ENCODE measurements around the gene FGF10.

FGF10 gene

GRCh38 chr5:44387921-44388320, 1.3 kb downstream of the FGF10 start:
- Histone ChIP-seq H3K4me3 (ENCODE audit: low read depth in 1 of 5, low read length in 5 of 5) (peak overlapping the region; percentile 69 to 88 (median 81)), H3K27me3 (ENCODE audit: control insufficient read depth in 5 of 5, insufficient read depth in 4 of 5, low read length in 5 of 5) (peaks cover 0 to 15% (median 13%) of the 10 kb centered on the region in 5 donors), H3K9ac (ENCODE audit: low read length in 5 of 5) (peak overlapping the region in 2 of 5 donors; percentile 52 to 73)

GRCh38 chr5:44387406-44387805, 1.8 kb downstream of the FGF10 start:
- H3K27me3 ChIP-seq (ENCODE audit: control insufficient read depth in 5 of 5, insufficient read depth in 4 of 5, low read length in 5 of 5): peaks cover 0 to 15% (median 13%) of the 10 kb centered on the region in 5 donors
- H3K9me3 ChIP-seq (ENCODE audit: control insufficient read depth in 5 of 5, low read length in 5 of 5): no peaks in the 10 kb centered on the region
- H3K36me3 ChIP-seq (ENCODE audit: control insufficient read depth in 5 of 5, insufficient read depth in 5 of 5, low read length in 5 of 5): no peaks in the 10 kb centered on the region
- H3K27ac ChIP-seq (ENCODE audit: low read depth, low read length): peak overlapping the region; percentile 4
- H3K4me1 ChIP-seq (ENCODE audit: control insufficient read depth in 5 of 5, insufficient read depth in 5 of 5, low read length in 5 of 5): peaks cover 0 to 22% (median 20%) of the 10 kb centered on the region in 5 donors
- H3K4me3 ChIP-seq (ENCODE audit: low read depth in 1 of 5, low read length in 5 of 5): peak overlapping the region; percentile 69 to 88 (median 81)
- H3K9ac ChIP-seq (ENCODE audit: low read length in 5 of 5): no peak overlapping the region

More at GRCh38 chr5:44387921-44388320, 1.3 kb downstream of the FGF10 start:
- Histone ChIP-seq H3K36me3 (ENCODE audit: control insufficient read depth in 5 of 5, insufficient read depth in 5 of 5, low read length in 5 of 5) (no peaks in the 10 kb centered on the region), H3K4me1 (ENCODE audit: control insufficient read depth in 5 of 5, insufficient read depth in 5 of 5, low read length in 5 of 5) (peaks cover 0 to 22% (median 20%) of the 10 kb centered on the region in 5 donors), H3K27ac (ENCODE audit: low read depth, low read length) (peak overlapping the region; percentile 72), H3K9me3 (ENCODE audit: control insufficient read depth in 5 of 5, low read length in 5 of 5) (no peaks in the 10 kb centered on the region)

- H3K4me3 ChIP-seq (ENCODE audit: low read depth in 1 of 5, low read length in 5 of 5): peak overlapping the region; percentile 25 to 86 (median 38)
- H3K27ac ChIP-seq (ENCODE audit: low read depth, low read length): peak overlapping the region; percentile 48
- no peaks in the 10 kb centered on the region for H3K9me3 ChIP-seq (ENCODE audit: control insufficient read depth in 5 of 5, low read length in 5 of 5)
- H3K27me3 ChIP-seq (ENCODE audit: control insufficient read depth in 5 of 5, insufficient read depth in 4 of 5, low read length in 5 of 5): peaks cover 0 to 15% (median 13%) of the 10 kb centered on the region in 5 donors
- peaks cover 0 to 22% (median 17%) of the 10 kb centered on the region in 5 donors for H3K4me1 ChIP-seq (ENCODE audit: control insufficient read depth in 5 of 5, insufficient read depth in 5 of 5, low read length in 5 of 5)
- H3K9ac ChIP-seq (ENCODE audit: low read length in 5 of 5): peak overlapping the region in 1 of 5 donors; percentile 2
- no peaks in the 10 kb centered on the region for H3K36me3 ChIP-seq (ENCODE audit: control insufficient read depth in 5 of 5, insufficient read depth in 5 of 5, low read length in 5 of 5)
Measured at GRCh38 chr5:44385291-44385900, 3.8 kb downstream of the FGF10 start.

- Histone ChIP-seq H3K27me3 (ENCODE audit: control insufficient read depth in 5 of 5, insufficient read depth in 4 of 5, low read length in 5 of 5) (peaks cover 0 to 15% (median 13%) of the 10 kb centered on the region in 5 donors), H3K9me3 (ENCODE audit: control insufficient read depth in 5 of 5, low read length in 5 of 5) (no peaks in the 10 kb centered on the region), H3K4me1 (ENCODE audit: control insufficient read depth in 5 of 5, insufficient read depth in 5 of 5, low read length in 5 of 5) (peaks cover 0 to 18% (median 14%) of the 10 kb centered on the region in 5 donors), H3K9ac (ENCODE audit: low read length in 5 of 5) (peak overlapping the region in 1 of 5 donors; percentile 2), H3K27ac (ENCODE audit: low read depth, low read length) (peak overlapping the region; percentile 48), H3K36me3 (ENCODE audit: control insufficient read depth in 5 of 5, insufficient read depth in 5 of 5, low read length in 5 of 5) (no peaks in the 10 kb centered on the region), H3K4me3 (ENCODE audit: low read depth in 1 of 5, low read length in 5 of 5) (peak overlapping the region; percentile 3 to 86 (median 33))
Measured at GRCh38 chr5:44384816-44385215, 4.4 kb downstream of the FGF10 start.

- Histone ChIP-seq H3K4me1 (ENCODE audit: control insufficient read depth in 5 of 5, insufficient read depth in 5 of 5, low read length in 5 of 5) (no peaks in the 10 kb centered on the region), H3K27ac (ENCODE audit: low read depth, low read length) (no peak overlapping the region), H3K4me3 (ENCODE audit: low read depth in 1 of 5, low read length in 5 of 5) (peak overlapping the region in 1 of 5 donors; percentile 3), H3K9ac (ENCODE audit: low read length in 5 of 5) (peak overlapping the region in 1 of 5 donors; percentile 10), H3K36me3 (ENCODE audit: control insufficient read depth in 5 of 5, insufficient read depth in 5 of 5, low read length in 5 of 5) (no peaks in the 10 kb centered on the region), H3K9me3 (ENCODE audit: control insufficient read depth in 5 of 5, low read length in 5 of 5) (no peaks in the 10 kb centered on the region), H3K27me3 (ENCODE audit: control insufficient read depth in 5 of 5, insufficient read depth in 4 of 5, low read length in 5 of 5) (peaks cover 0 to 7% (median 4%) of the 10 kb centered on the region in 5 donors)
Measured at GRCh38 chr5:44382894-44383293, 6.3 kb downstream of the FGF10 start.

GRCh38 chr5:44377057-44377456, 12.2 kb downstream of the FGF10 start:
- Histone ChIP-seq H3K27me3 (ENCODE audit: control insufficient read depth in 5 of 5, insufficient read depth in 4 of 5, low read length in 5 of 5) (no peaks in the 10 kb centered on the region), H3K4me1 (ENCODE audit: control insufficient read depth in 5 of 5, insufficient read depth in 5 of 5, low read length in 5 of 5) (peaks cover 0 to 3% (median 0%) of the 10 kb centered on the region in 5 donors), H3K36me3 (ENCODE audit: control insufficient read depth in 5 of 5, insufficient read depth in 5 of 5, low read length in 5 of 5) (no peaks in the 10 kb centered on the region), H3K4me3 (ENCODE audit: low read depth in 1 of 5, low read length in 5 of 5) (no peak overlapping the region), H3K9ac (ENCODE audit: low read length in 5 of 5) (no peak overlapping the region), H3K9me3 (ENCODE audit: control insufficient read depth in 5 of 5, low read length in 5 of 5) (peaks cover 0 to 9% (median 0%) of the 10 kb centered on the region in 5 donors), H3K27ac (ENCODE audit: low read depth, low read length) (no peak overlapping the region)

- Histone ChIP-seq H3K36me3 (ENCODE audit: control insufficient read depth in 5 of 5, insufficient read depth in 5 of 5, low read length in 5 of 5) (no peaks in the 10 kb centered on the region), H3K9me3 (ENCODE audit: control insufficient read depth in 5 of 5, low read length in 5 of 5) (peaks cover 0 to 11% (median 0%) of the 10 kb centered on the region in 5 donors), H3K4me3 (ENCODE audit: low read depth in 1 of 5, low read length in 5 of 5) (no peak overlapping the region), H3K4me1 (ENCODE audit: control insufficient read depth in 5 of 5, insufficient read depth in 5 of 5, low read length in 5 of 5) (peaks cover 0 to 3% (median 0%) of the 10 kb centered on the region in 5 donors), H3K27ac (ENCODE audit: low read depth, low read length) (no peak overlapping the region), H3K9ac (ENCODE audit: low read length in 5 of 5) (no peak overlapping the region), H3K27me3 (ENCODE audit: control insufficient read depth in 5 of 5, insufficient read depth in 4 of 5, low read length in 5 of 5) (no peaks in the 10 kb centered on the region)
Measured at GRCh38 chr5:44372028-44372427, 17.2 kb downstream of the FGF10 start.

GRCh38 chr5:44367203-44367602, 22.0 kb downstream of the FGF10 start:
- no peaks in the 10 kb centered on the region for H3K4me1 ChIP-seq (ENCODE audit: control insufficient read depth in 5 of 5, insufficient read depth in 5 of 5, low read length in 5 of 5)
- no peak overlapping the region for H3K4me3 ChIP-seq (ENCODE audit: low read depth in 1 of 5, low read length in 5 of 5)
- peaks cover 0 to 3% (median 0%) of the 10 kb centered on the region in 5 donors for H3K9me3 ChIP-seq (ENCODE audit: control insufficient read depth in 5 of 5, low read length in 5 of 5)
- H3K36me3 ChIP-seq (ENCODE audit: control insufficient read depth in 5 of 5, insufficient read depth in 5 of 5, low read length in 5 of 5): no peaks in the 10 kb centered on the region
- no peak overlapping the region for H3K9ac ChIP-seq (ENCODE audit: low read length in 5 of 5)
- H3K27me3 ChIP-seq (ENCODE audit: control insufficient read depth in 5 of 5, insufficient read depth in 4 of 5, low read length in 5 of 5): no peaks in the 10 kb centered on the region
- no peak overlapping the region for H3K27ac ChIP-seq (ENCODE audit: low read depth, low read length)

- Histone ChIP-seq H3K4me1 (ENCODE audit: control insufficient read depth in 5 of 5, insufficient read depth in 5 of 5, low read length in 5 of 5) (no peaks in the 10 kb centered on the region), H3K9ac (ENCODE audit: low read length in 5 of 5) (no peak overlapping the region), H3K27ac (ENCODE audit: low read depth, low read length) (no peak overlapping the region), H3K4me3 (ENCODE audit: low read depth in 1 of 5, low read length in 5 of 5) (no peak overlapping the region), H3K9me3 (ENCODE audit: control insufficient read depth in 5 of 5, low read length in 5 of 5) (no peaks in the 10 kb centered on the region), H3K27me3 (ENCODE audit: control insufficient read depth in 5 of 5, insufficient read depth in 4 of 5, low read length in 5 of 5) (no peaks in the 10 kb centered on the region), H3K36me3 (ENCODE audit: control insufficient read depth in 5 of 5, insufficient read depth in 5 of 5, low read length in 5 of 5) (no peaks in the 10 kb centered on the region)
Measured at GRCh38 chr5:44365345-44365744, 23.9 kb downstream of the FGF10 start.

GRCh38 chr5:44364097-44364496, 25.1 kb downstream of the FGF10 start:
- Histone ChIP-seq H3K27ac (ENCODE audit: low read depth, low read length) (no peak overlapping the region), H3K9me3 (ENCODE audit: control insufficient read depth in 5 of 5, low read length in 5 of 5) (no peaks in the 10 kb centered on the region), H3K4me1 (ENCODE audit: control insufficient read depth in 5 of 5, insufficient read depth in 5 of 5, low read length in 5 of 5) (no peaks in the 10 kb centered on the region), H3K27me3 (ENCODE audit: control insufficient read depth in 5 of 5, insufficient read depth in 4 of 5, low read length in 5 of 5) (no peaks in the 10 kb centered on the region), H3K4me3 (ENCODE audit: low read depth in 1 of 5, low read length in 5 of 5) (no peak overlapping the region), H3K9ac (ENCODE audit: low read length in 5 of 5) (no peak overlapping the region), H3K36me3 (ENCODE audit: control insufficient read depth in 5 of 5, insufficient read depth in 5 of 5, low read length in 5 of 5) (no peaks in the 10 kb centered on the region)

Data from subcutaneous abdominal adipose tissue (tissue), 5 donors.